Tibial artery (tissue), 4 donors: Measurements from ENCODE around the gene OR6C74.

Source experiments
- DNase-seq, 2 donors: peaks; one replicate each; pipeline ENCODE4 v3.0.0-alpha.2; 2019
- H3K27ac ChIP-seq, 2 donors: fragments of 200-600 bp; sonication (generic) in 1 of 2; 1 replicate in 1 of 2; 2 replicates in 1 of 2; pipeline ENCODE4 v1.5.1; 2018 to 2019; ENCODE audit warnings: mild to moderate bottlenecking in 1 of 2
- H3K27me3 ChIP-seq, 2 donors: fragments of 200-600 bp; sonication (generic) in 1 of 2; one replicate each; pipeline versions ENCODE4 v1.5.1 to v1.6.0; 2016 to 2019
- H3K36me3 ChIP-seq, 3 donors: fragments of 200-600 bp; sonication (generic) in 2 of 3; one replicate each; pipeline ENCODE4 v1.5.1; 2016 to 2019; ENCODE audit warnings: mild to moderate bottlenecking in 2 of 3
- H3K4me1 ChIP-seq, 4 donors: fragments of 200-600 bp; sonication (generic) in 2 of 4; 1 replicate in 3 of 4; 2 replicates in 1 of 4; pipeline ENCODE4 v1.5.1; 2016 to 2019
- H3K4me3 ChIP-seq, 2 donors: fragments of 200-600 bp; sonication (generic) in 1 of 2; 1 replicate in 1 of 2; 2 replicates in 1 of 2; pipeline ENCODE4 v1.5.1; 2018 to 2019; ENCODE audit warnings: mild to moderate bottlenecking in 2 of 2
- H3K9me3 ChIP-seq, 3 donors: fragments of 200-600 bp; sonication (generic) in 1 of 3; one replicate each; pipeline ENCODE4 v1.5.1; 2016 to 2019
- intact Hi-C: fragments of 100-400 bp; cut with DNase I; formaldehyde crosslinking; loops from one replicate; pipeline ENCODE4 v1.15.0; 2023; ENCODE audit warnings: low total_unique reads
- TF ChIP-seq, protein P1 (sequence below), 2 experiments: fragments of 200-600 bp in 1 of 2; fragments of 450-650 bp in 1 of 2; IDR thresholded peaks; one replicate each; pipeline ENCODE4 v1.5.1; 2017 to 2019; ENCODE audit warnings: antibody characterized with exemption in 2 of 2, mild to moderate bottlenecking in 1 of 2, moderate library complexity in 1 of 2

OR6C74 gene

DNA sequence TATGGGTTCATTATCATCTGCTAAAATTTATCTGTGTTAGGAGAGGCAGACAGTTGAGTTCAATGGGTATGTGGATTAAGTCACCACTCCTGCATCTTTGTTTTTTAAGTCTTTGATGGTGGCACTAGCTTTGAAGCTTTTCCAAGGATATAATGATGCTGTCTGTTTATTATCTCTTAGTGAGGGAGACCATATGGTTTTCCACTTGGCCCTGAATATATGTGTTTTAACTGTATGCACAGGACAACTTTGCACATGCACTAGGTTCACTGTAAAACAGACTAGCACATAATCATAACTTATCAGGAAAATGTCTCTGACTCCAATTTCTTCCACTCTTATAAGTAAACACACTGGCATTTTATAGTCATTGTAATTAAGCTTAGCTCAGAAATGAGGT, 8.9 kb downstream of the OR6C74 start:
- Histone ChIP-seq H3K4me3 (no peak overlapping the region), H3K27me3 (no peaks in the 10 kb centered on the region), H3K27ac (no peak overlapping the region), H3K4me1 (no peaks in the 10 kb centered on the region), H3K9me3 (no peaks in the 10 kb centered on the region), H3K36me3 (no peaks in the 10 kb centered on the region)
- TF ChIP-seq, protein P1, sequence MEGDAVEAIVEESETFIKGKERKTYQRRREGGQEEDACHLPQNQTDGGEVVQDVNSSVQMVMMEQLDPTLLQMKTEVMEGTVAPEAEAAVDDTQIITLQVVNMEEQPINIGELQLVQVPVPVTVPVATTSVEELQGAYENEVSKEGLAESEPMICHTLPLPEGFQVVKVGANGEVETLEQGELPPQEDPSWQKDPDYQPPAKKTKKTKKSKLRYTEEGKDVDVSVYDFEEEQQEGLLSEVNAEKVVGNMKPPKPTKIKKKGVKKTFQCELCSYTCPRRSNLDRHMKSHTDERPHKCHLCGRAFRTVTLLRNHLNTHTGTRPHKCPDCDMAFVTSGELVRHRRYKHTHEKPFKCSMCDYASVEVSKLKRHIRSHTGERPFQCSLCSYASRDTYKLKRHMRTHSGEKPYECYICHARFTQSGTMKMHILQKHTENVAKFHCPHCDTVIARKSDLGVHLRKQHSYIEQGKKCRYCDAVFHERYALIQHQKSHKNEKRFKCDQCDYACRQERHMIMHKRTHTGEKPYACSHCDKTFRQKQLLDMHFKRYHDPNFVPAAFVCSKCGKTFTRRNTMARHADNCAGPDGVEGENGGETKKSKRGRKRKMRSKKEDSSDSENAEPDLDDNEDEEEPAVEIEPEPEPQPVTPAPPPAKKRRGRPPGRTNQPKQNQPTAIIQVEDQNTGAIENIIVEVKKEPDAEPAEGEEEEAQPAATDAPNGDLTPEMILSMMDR (IDR thresholded peaks at IDR 0.05), result no peak
- no peak for DNase-seq
- intact Hi-C loops, result no loop called here

DNA sequence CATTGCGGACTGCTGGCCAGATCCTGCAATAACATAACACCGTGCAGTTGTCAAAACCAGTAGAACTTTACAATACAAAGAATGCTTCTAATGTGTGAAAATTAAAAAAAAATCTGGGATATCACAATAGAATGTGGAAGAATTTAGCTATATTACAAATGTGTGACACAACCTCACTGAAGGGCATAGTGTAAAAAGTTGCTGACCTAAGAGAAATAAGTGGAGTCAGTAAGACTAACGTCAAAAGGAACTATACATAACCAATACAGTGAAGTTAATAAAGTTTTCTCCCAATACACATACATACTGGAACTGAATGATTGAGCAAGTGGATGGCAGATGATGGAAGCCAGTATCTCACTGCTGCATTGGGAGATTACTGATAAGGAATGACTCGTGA, 12.4 kb downstream of the OR6C74 start:
- Histone ChIP-seq H3K36me3 (no peaks in the 10 kb centered on the region), H3K27me3 (no peaks in the 10 kb centered on the region), H3K9me3 (no peaks in the 10 kb centered on the region), H3K4me1 (no peaks in the 10 kb centered on the region), H3K27ac (no peak overlapping the region), H3K4me3 (no peak overlapping the region)
- TF ChIP-seq, protein P1 (IDR thresholded peaks at IDR 0.05), result no peak
- DNase-seq, result no peak
- intact Hi-C loops, result no loop called here

DNA sequence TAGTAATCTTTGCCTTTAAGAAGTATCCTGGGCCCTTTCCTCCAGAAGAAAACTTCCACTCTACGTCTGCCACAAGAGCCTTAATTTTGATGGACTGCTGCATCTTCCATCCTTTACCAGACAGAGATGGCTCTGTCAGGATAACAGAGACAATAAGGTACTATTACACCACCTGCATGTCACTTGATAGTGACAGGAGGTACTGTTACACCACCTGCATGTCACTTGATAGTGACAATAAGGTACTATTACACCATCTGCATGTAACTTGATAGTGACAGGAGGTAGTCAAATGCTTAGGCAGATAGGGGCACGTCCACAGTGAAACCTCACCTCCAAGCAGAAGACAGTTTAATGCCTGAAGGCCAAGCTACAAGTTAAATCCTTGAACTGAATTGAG, 13.9 kb downstream of the OR6C74 start:
- H3K4me3 ChIP-seq, result no peak overlapping the region
- H3K4me1 ChIP-seq, result no peaks in the 10 kb centered on the region
- TF ChIP-seq, protein P1 (IDR thresholded peaks at IDR 0.05), result no peak
- no peaks in the 10 kb centered on the region for H3K9me3 ChIP-seq
- DNase-seq, result no peak
- intact Hi-C loops, result no loop called here
- no peaks in the 10 kb centered on the region for H3K36me3 ChIP-seq
- H3K27me3 ChIP-seq, result no peaks in the 10 kb centered on the region
- no peak overlapping the region for H3K27ac ChIP-seq

DNA sequence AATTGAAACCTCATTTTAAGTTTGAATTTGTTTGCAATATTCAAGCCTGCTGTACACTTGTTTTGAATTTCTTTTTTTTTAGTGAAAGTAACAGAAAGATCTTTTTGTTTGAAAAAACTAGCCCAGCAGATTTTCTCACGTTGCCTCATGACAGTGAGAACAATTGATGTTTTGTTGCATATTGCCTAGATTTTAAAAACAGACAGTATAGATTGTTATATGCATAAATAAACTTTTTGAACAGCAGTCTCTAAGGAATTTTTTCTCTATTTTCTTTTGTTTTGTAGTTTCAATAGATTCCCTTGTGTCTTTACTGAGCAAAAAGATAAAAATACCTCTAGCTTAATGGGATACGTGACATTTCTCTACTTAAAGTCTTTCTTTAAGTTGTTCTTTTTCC, 36.6 kb downstream of the OR6C74 start:
- Histone ChIP-seq H3K36me3 (no peaks in the 10 kb centered on the region), H3K4me3 (no peak overlapping the region), H3K27me3 (no peaks in the 10 kb centered on the region), H3K4me1 (no peaks in the 10 kb centered on the region), H3K27ac (no peak overlapping the region), H3K9me3 (no peaks in the 10 kb centered on the region)
- TF ChIP-seq, protein P1 (IDR thresholded peaks at IDR 0.05), result no peak
- intact Hi-C loops, result no loop called here
- no peak for DNase-seq

DNA sequence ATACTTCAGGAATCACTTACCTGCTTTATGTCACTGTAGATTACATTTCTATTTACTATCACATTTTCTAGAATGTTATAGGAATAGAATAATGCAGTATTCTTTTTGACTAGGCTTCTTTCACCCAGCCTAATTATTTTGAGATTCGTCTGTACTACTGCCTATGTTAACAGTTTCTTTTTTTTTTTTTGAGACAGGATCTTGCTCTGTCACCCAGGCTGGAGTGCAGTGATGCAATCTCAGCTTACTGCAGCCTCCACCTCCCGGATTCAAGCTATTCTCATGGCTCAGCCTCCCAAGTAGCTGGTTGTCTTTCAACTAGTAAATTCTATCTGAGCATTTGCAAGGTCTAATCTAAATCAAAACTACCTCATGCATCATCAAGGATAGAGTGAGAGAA, 45.6 kb downstream of the OR6C74 start:
- intact Hi-C loops, result no loop called here
- no peak overlapping the region for H3K4me3 ChIP-seq

More for the DNA sequence above, 45.6 kb downstream of the OR6C74 start:
- TF ChIP-seq, protein P1 (IDR thresholded peaks at IDR 0.05), result no peak
- DNase-seq, result no peak
- H3K27me3 ChIP-seq, result no peaks in the 10 kb centered on the region
- H3K4me1 ChIP-seq, result no peaks in the 10 kb centered on the region
- no peaks in the 10 kb centered on the region for H3K9me3 ChIP-seq
- H3K27ac ChIP-seq, result no peak overlapping the region
- H3K36me3 ChIP-seq, result no peaks in the 10 kb centered on the region
